HepG2 (cell line): ENCODE results near the gene RABEPK. TPM values are rescaled to one million over a fixed set of nuclear protein-coding genes. Genes with fewer than 3 reads are reported as not detected.
"Not testable (repeated sequence)": the region's sequence is repeated elsewhere in the genome, so short reads cannot be mapped to it uniquely, and the experiment has no call there.

ENCODE experiments used
- ATAC-seq: fragments of 200-7000 bp; cut with Tn5 transposase; 3 replicates; pipeline ENCODE4 v1.9.1; 2020; ENCODE audit warnings: mild to moderate bottlenecking, moderate library complexity
- BruUV-seq: library from RNA; stranded (reverse); fragments of 400-500 nt; replicated peaks from 2 replicates; lab custom pipeline; 2021; lab: Mats Ljungman, UMichigan
- CTCF ChIA-PET: fragments of 300-600 bp; formaldehyde crosslinking; extraction: SDS; loops from one replicate; lab custom pipeline; 2021; ENCODE audit warnings: low total read pairs, inconsistent platforms, low intra/inter-chr PET ratio; lab: Yijun Ruan, JAX
- POLR2A ChIA-PET: fragments of 350-600 bp; sonication (Branson Sonifier 250); formaldehyde crosslinking; loops from one replicate; lab custom pipeline; 2020; ENCODE audit warnings: antibody characterized with exemption, inconsistent platforms; lab: Yijun Ruan, JAX
- DNase-seq: peaks from one replicate; pipeline ENCODE4 v3.0.0-alpha.2; 2015; ENCODE audit warnings: low spot score
- FAIRE-seq: peaks from 3 replicates; lab custom pipeline; 2011; peaks lifted over from hg19 to GRCh38; lab: Jason Lieb, UNC
- H2AFZ ChIP-seq: one replicate; pipeline ENCODE4 v1.6.1; 2011; ENCODE audit warnings: low read length, inconsistent platforms
- H3K27ac ChIP-seq: fragments of 300-600 bp; 3 replicates; pipeline ENCODE4 v1.8.0; 2011; ENCODE audit warnings: mixed run types, mild to moderate bottlenecking, mixed read lengths, low read length, inconsistent platforms; ENCODE audit not compliant: insufficient read depth; ENCODE audit errors: extremely low read length
- H3K27me3 ChIP-seq, 2 experiments: fragments of 200-600 bp in 1 of 2; 2 replicates in 1 of 2; 3 replicates in 1 of 2; pipeline versions ENCODE4 v1.6.0 to v1.8.0; 2011; ENCODE audit warnings: low read length in 2 of 2, mild to moderate bottlenecking in 2 of 2, moderate library complexity in 2 of 2, inconsistent platforms in 1 of 2; ENCODE audit not compliant: insufficient read depth in 2 of 2, control insufficient read depth in 1 of 2
- H3K36me3 ChIP-seq, 2 experiments: fragments of 200-600 bp in 1 of 2; replicated peaks in 1 of 2; 2 replicates in 1 of 2; 3 replicates in 1 of 2; pipeline versions ENCODE4 v1.5.1 to v1.8.0; 2011; ENCODE audit warnings: low read length in 2 of 2, inconsistent platforms in 1 of 2; ENCODE audit not compliant: insufficient read depth in 2 of 2, control insufficient read depth in 1 of 2
- H3K4me1 ChIP-seq: 2 replicates; pipeline ENCODE4 v1.5.1; 2012; ENCODE audit warnings: low read length, inconsistent platforms; ENCODE audit not compliant: insufficient read depth
- H3K4me2 ChIP-seq: 2 replicates; pipeline ENCODE4 v1.6.0; 2011; ENCODE audit warnings: low read depth, low read length, inconsistent platforms
- H3K4me3 ChIP-seq, 3 experiments: fragments of 200-600 bp in 1 of 3; sonication (generic), shearing (Covaris generic) in 1 of 3; replicated peaks in 1 of 3; 2 replicates each; pipeline ENCODE4 v1.5.1; 2011 to 2016; ENCODE audit warnings: low read length in 3 of 3, inconsistent platforms in 2 of 3, low read depth in 2 of 3, mild to moderate bottlenecking in 2 of 3, control low read depth in 1 of 3, mixed read lengths in 1 of 3; ENCODE audit not compliant: insufficient read depth in 1 of 3
- H3K79me2 ChIP-seq: one replicate; pipeline ENCODE4 v1.6.1; 2011; ENCODE audit warnings: low read length, inconsistent platforms; ENCODE audit not compliant: insufficient read depth
- H3K9ac ChIP-seq: 2 replicates; pipeline ENCODE4 v1.6.0; 2011; ENCODE audit warnings: mild to moderate bottlenecking, low read depth, low read length, inconsistent platforms; ENCODE audit not compliant: insufficient read depth
- H3K9me3 ChIP-seq: 2 replicates; pipeline ENCODE4 v1.5.1; 2012; ENCODE audit warnings: mild to moderate bottlenecking, low read length
- H4K20me1 ChIP-seq: 2 replicates; pipeline ENCODE4 v1.6.0; 2011; ENCODE audit warnings: inconsistent platforms, mild to moderate bottlenecking, low read length, moderate library complexity; ENCODE audit not compliant: insufficient read depth
- CEBPB ChIP-seq: IDR thresholded peaks from 2 replicates; pipeline ENCODE4 v1.6.1; 2011; ENCODE audit warnings: low read depth, low read length, improper control_type of control experiment, borderline replicate concordance
- CEBPG ChIP-seq: IDR thresholded peaks from 2 replicates; pipeline ENCODE4 v1.6.1; 2016
- GFI1 ChIP-seq: sonication (generic); formaldehyde crosslinking; IDR thresholded peaks from 2 replicates; pipeline ENCODE4 v1.5.0; 2020; ENCODE audit warnings: missing genetic modification reagents, mild to moderate bottlenecking, borderline replicate concordance
- MAFG ChIP-seq: sonication (generic); formaldehyde crosslinking; IDR thresholded peaks from 2 replicates; pipeline ENCODE4 v1.5.1; 2020; ENCODE audit warnings: mild to moderate bottlenecking, missing genetic modification reagents
- MAFK ChIP-seq, 2 experiments: IDR thresholded peaks in 1 of 2; conservative IDR thresholded peaks in 1 of 2; 2 replicates each; pipeline ENCODE4 v1.6.1; 2011; ENCODE audit warnings: improper control_type of control experiment in 2 of 2, low read length in 2 of 2
- ZNF3 ChIP-seq: IDR thresholded peaks from 2 replicates; pipeline ENCODE4 v1.7.0; 2017; ENCODE audit warnings: inconsistent platforms
- ZNF501 ChIP-seq: sonication (generic); formaldehyde crosslinking; IDR thresholded peaks from 2 replicates; pipeline ENCODE4 v1.5.1; 2020; ENCODE audit warnings: mild to moderate bottlenecking, moderate library complexity, missing genetic modification reagents
- WGBS: methylation state at CpG from one replicate; pipeline ENCODE4 v1.1.6; 2017; ENCODE audit warnings: low lambda C conversion rate; 5-methylcytosine and 5-hydroxymethylcytosine counted together
- in situ Hi-C: cut with HindIII; loops from 2 replicates; pipeline ENCODE4 v1.10.0; 2017; ENCODE audit warnings: low pct_unique_long_range_greater_than_20kb; ENCODE audit not compliant: extremely low pct_ligation_motif_present
- intact Hi-C: fragments of 100-400 bp; cut with micrococcal nuclease; formaldehyde crosslinking; loops from one replicate; pipeline ENCODE4 v1.10.0; 2022; ENCODE audit not compliant: unreplicated experiment
- polyA plus RNA-seq, 8 experiments: library from polyadenylated mRNA; depleted of rRNA in 3 of 8; stranded (reverse) in 7 of 8; unstranded in 1 of 8; fragments of >200 nt; fragmentation: Illumina TruSeq in 4 of 8; extraction: Trizol in 4 of 8; gene quantifications; 2 replicates each; pipeline versions ENCODE4 v1.2.1 to v1.2.3, GENCODE V29; 2011 to 2016; ENCODE audit warnings: low read depth in 4 of 8, missing spikeins in 1 of 8, mixed read lengths in 1 of 8; ENCODE audit not compliant: insufficient read depth in 1 of 8
- total RNA-seq, 5 experiments: library from RNA; depleted of rRNA; stranded (reverse); fragments of >200 nt; fragmentation: Illumina TruSeq; extraction: Trizol; gene quantifications; 2 replicates each; pipeline ENCODE4 v1.2.3, GENCODE V29; 2016; ENCODE audit warnings: low read depth in 1 of 5

Gene RABEPK
- total and polyA plus RNA-seq, 2 of the 13 experiments (the other 11 are each of a cell fraction or from before 2014, with no cell fraction given) = 75.5 to 90.0 TPM

- FAIRE-seq, H3K9me3 ChIP-seq, H4K20me1 ChIP-seq, H3K36me3 ChIP-seq, BruUV-seq, POLR2A ChIA-PET, CTCF ChIA-PET, in situ Hi-C loops, H3K27me3 ChIP-seq, H3K27ac ChIP-seq, DNase-seq, ATAC-seq, H3K79me2 ChIP-seq, intact Hi-C loops: not testable (repeated sequence)
- H3K4me1 ChIP-seq = peaks cover 56% of the 10 kb centered on the region
- 4% methylated on average over 5 of the region's 5 CpGs for WGBS
- peak overlapping the region; percentile 78 for H3K4me2 ChIP-seq
- H3K9ac ChIP-seq = peak overlapping the region; percentile 39; the same call in 1 of the 2 replicates
- H2AFZ ChIP-seq = peak overlapping the region; percentile 64
- H3K4me3 ChIP-seq = peak overlapping the region; percentile 8 to 54 (median 39); a peak in 4 of 6 replicates
- TF ChIP-seq ZNF3 (CRISPR knock-in tag) (peak; percentile 33; the same call in 1 of the 2 replicates), MAFG (CRISPR knock-in tag) (peak; percentile 44; the same call in 1 of the 2 replicates), CEBPG (CRISPR knock-in tag) (peak; percentile 49; the same call in 1 of the 2 replicates), GFI1 (CRISPR knock-in tag) (0 out of 2 replicates have a peak, but pooled peaks have one; percentile 36), MAFK (conservative IDR thresholded peaks at IDR 0.05 in 1 of 2, IDR thresholded peaks at IDR 0.05 in 1 of 2; ENCODE audit: low read length in 2 of 2) (0 out of 4 replicates have a peak, but pooled peaks of 1 of the 2 experiments have one; percentile 12), CEBPB (peak; percentile 44; the same call in 1 of the 2 replicates), ZNF501 (CRISPR knock-in tag) (0 out of 2 replicates have a peak, but pooled peaks have one; percentile 18)
- TF ChIP-seq, all 625 proteins: peak for 7; not testable (repeated sequence) for 618
Measured at GRCh38 chr9:125194466-125194865, 5.9 kb upstream of the RABEPK start.

GRCh38 chr9:125195591-125195990 lies 4.8 kb upstream of the RABEPK start:
- 6% methylated on average over 1 of the region's 1 CpG for WGBS
- H3K79me2 ChIP-seq, H3K9me3 ChIP-seq, DNase-seq, H4K20me1 ChIP-seq, BruUV-seq, H3K27me3 ChIP-seq, H2AFZ ChIP-seq, intact Hi-C loops, H3K9ac ChIP-seq, POLR2A ChIA-PET, in situ Hi-C loops, CTCF ChIA-PET, H3K27ac ChIP-seq, ATAC-seq, H3K4me3 ChIP-seq, H3K36me3 ChIP-seq, FAIRE-seq: not testable (repeated sequence)
- Histone ChIP-seq H3K4me2 (peak overlapping the region; percentile 78), H3K4me1 (peaks cover 51% of the 10 kb centered on the region)
